Measurements from ENCODE around the gene LRRC10B.

Gene LRRC10B

GRCh38 chr11:61546663-61547062, 38.1 kb downstream of the LRRC10B start:
- DNase-seq (ENCODE audit: low spot score), result no peak

GRCh38 chr11:61547246-61547645, 38.7 kb downstream of the LRRC10B start:
- DNase-seq (ENCODE audit: low spot score), result no peak

GRCh38 chr11:61549177-61549576, 40.6 kb downstream of the LRRC10B start:
- no peak for DNase-seq (ENCODE audit: low spot score)

- no peak for DNase-seq (ENCODE audit: low spot score)
Measured at GRCh38 chr11:61549662-61550568, 41.4 kb downstream of the LRRC10B start.

- DNase-seq (ENCODE audit: low spot score), result no peak
Measured at GRCh38 chr11:61550665-61551227, 42.2 kb downstream of the LRRC10B start.

GRCh38 chr11:61551634-61552033, 43.1 kb downstream of the LRRC10B start:
- peak; percentile 42 for DNase-seq (ENCODE audit: low spot score)

GRCh38 chr11:61552108-61552635, 43.6 kb downstream of the LRRC10B start:
- DNase-seq (ENCODE audit: low spot score), result no peak

GRCh38 chr11:61553373-61554171, 45.0 kb downstream of the LRRC10B start:
- no peak for DNase-seq (ENCODE audit: low spot score)

GRCh38 chr11:61554172-61554988, 45.8 kb downstream of the LRRC10B start:
- no peak for DNase-seq (ENCODE audit: low spot score)

GRCh38 chr11:61555051-61555969, 46.8 kb downstream of the LRRC10B start:
- no peak for DNase-seq (ENCODE audit: low spot score)

- DNase-seq (ENCODE audit: low spot score), result no peak
Measured at GRCh38 chr11:61555978-61556377, 47.4 kb downstream of the LRRC10B start.

- DNase-seq (ENCODE audit: low spot score), result no peak
Measured at GRCh38 chr11:61556621-61557020, 48.1 kb downstream of the LRRC10B start.

Data from AG08395 (cell line).